ENCODE measurements around the gene PIK3C2G. TPM values are rescaled to one million over a fixed set of nuclear protein-coding genes. Genes with fewer than 3 reads are reported as not detected.

Gene PIK3C2G
- total and polyA plus RNA-seq, 2 of the 4 experiments (the other 2 are of a cell fraction), result not detected

- dilution Hi-C loops (cut with HindIII; ENCODE audit: low sequenced_read_pairs, unreplicated experiment) (no loop called here), intact Hi-C loops (cut with micrococcal nuclease) (no loop called here), in situ Hi-C loops (cut with MboI; ENCODE audit: low sequenced_read_pairs) (no loop called here)
- no peak for TF ChIP-seq POLR2A (IDR thresholded peaks at IDR 0.05; ENCODE audit: low read depth, low read length)
- no peak for TF ChIP-seq ELK1 (IDR thresholded peaks at IDR 0.05; ENCODE audit: borderline replicate concordance, low read depth, low read length)
- no peak for TF ChIP-seq CTCF (conservative IDR thresholded peaks at IDR 0.05; ENCODE audit: low read depth, low read length)
- TF ChIP-seq SMC3 (IDR thresholded peaks at IDR 0.05; ENCODE audit: low read depth, low read length), result no peak
- TF ChIP-seq BHLHE40 (IDR thresholded peaks at IDR 0.05; ENCODE audit: low read depth, low read length), result no peak
- TF ChIP-seq USF2 (IDR thresholded peaks at IDR 0.05; ENCODE audit: low read depth, low read length), result no peak
- TF ChIP-seq RAD21 (IDR thresholded peaks at IDR 0.05; ENCODE audit: low read length), result no peak
- no peak for TF ChIP-seq CHD1 (IDR thresholded peaks at IDR 0.05; ENCODE audit: low read depth, low read length)
- TF ChIP-seq FOS (IDR thresholded peaks at IDR 0.05; ENCODE audit: low read depth, low read length), result no peak
- TF ChIP-seq MAFK (IDR thresholded peaks at IDR 0.05; ENCODE audit: low read depth, low read length), result no peak
- no peaks in the 10 kb centered on the region for H3K27me3 ChIP-seq (ENCODE audit: control insufficient read depth, insufficient read depth, low read length)
- no peak overlapping the region for H2AFZ ChIP-seq (replicated peaks; ENCODE audit: low read length, poor library complexity)
- no peak overlapping the region for H3K23ac ChIP-seq (ENCODE audit: low read depth, low read length)
- no peak overlapping the region for H2AK5ac ChIP-seq (ENCODE audit: low read depth, low read length)
- BruUV-seq (replicated peaks), result no TSS peak
- H3K56ac ChIP-seq (ENCODE audit: extremely low read depth, insufficient read depth, low read length), result no peak overlapping the region
- ATAC-seq (ENCODE audit: low read depth), result no peak
- no peak overlapping the region for H2BK120ac ChIP-seq (ENCODE audit: low read depth, low read length)
- H4K8ac ChIP-seq (ENCODE audit: low read depth in 2 of 2, low read length in 2 of 2), result no peak overlapping the region
- H3K14ac ChIP-seq (replicated peaks; ENCODE audit: low read depth, low read length), result no peak overlapping the region
- ChIA-PET POLR2A (ENCODE audit: unreplicated experiment) (no interaction called here), CTCF (no interaction called here)
- H3K4ac ChIP-seq (ENCODE audit: low read depth, low read length), result no peak overlapping the region
- no peak overlapping the region for H2BK15ac ChIP-seq (ENCODE audit: low read depth, low read length)
- no peak overlapping the region for H3K4me3 ChIP-seq (ENCODE audit: insufficient read depth, low read depth, low read length)
- no peak overlapping the region for H4K91ac ChIP-seq (ENCODE audit: insufficient read depth, low read depth, low read length)
- H3K4me1 ChIP-seq (ENCODE audit: control insufficient read depth, insufficient read depth, low read length), result peaks cover 2% of the 10 kb centered on the region
- H4K20me1 ChIP-seq (ENCODE audit: insufficient read depth, low read length), result no peaks in the 10 kb centered on the region
- no peak overlapping the region for H2AK9ac ChIP-seq (replicated peaks; ENCODE audit: low read depth, low read length, poor library complexity)
- no peaks in the 10 kb centered on the region for H3K9me1 ChIP-seq (ENCODE audit: insufficient read depth, low read length)
- H3K79me1 ChIP-seq (ENCODE audit: low read depth in 1 of 2, low read length in 2 of 2), result no peaks in the 10 kb centered on the region
- peaks cover 13% of the 10 kb centered on the region for H3K9me3 ChIP-seq (ENCODE audit: control insufficient read depth, insufficient read depth, low read length)
- no peak overlapping the region for H2BK20ac ChIP-seq (ENCODE audit: low read depth, low read length)
- H3K9ac ChIP-seq (ENCODE audit: low read depth, low read length), result no peak overlapping the region
- no peak overlapping the region for H4K5ac ChIP-seq (ENCODE audit: low read depth, low read length)
- H3K18ac ChIP-seq (ENCODE audit: low read depth, low read length), result no peak overlapping the region
- no peaks in the 10 kb centered on the region for H3K36me3 ChIP-seq (ENCODE audit: control insufficient read depth, insufficient read depth, low read length)
- no peak overlapping the region for H2BK5ac ChIP-seq (ENCODE audit: low read depth, low read length, poor library complexity, severe bottlenecking)
- no peak overlapping the region for H3K4me2 ChIP-seq (ENCODE audit: low read depth, low read length)
- no peak for DNase-seq
- no peak overlapping the region for H3K27ac ChIP-seq (ENCODE audit: insufficient read depth, low read length)
These were observed 325.3 kb downstream of the PIK3C2G start for GRCh38 chr12:18586581-18586980.

Measured in IMR-90 (cell line).